GM12891 (cell line): ENCODE data around the gene AEBP1.

Experiments
- POLR2A ChIP-seq: IDR thresholded peaks from 2 replicates; pipeline ENCODE4 v1.6.1; 2011; ENCODE audit warnings: low read depth, low read length, control low read depth
- POLR2AphosphoS5 ChIP-seq: IDR thresholded peaks from 2 replicates; pipeline ENCODE4 v1.6.1; 2011; ENCODE audit warnings: low read depth, low read length, control low read depth

DNA sequence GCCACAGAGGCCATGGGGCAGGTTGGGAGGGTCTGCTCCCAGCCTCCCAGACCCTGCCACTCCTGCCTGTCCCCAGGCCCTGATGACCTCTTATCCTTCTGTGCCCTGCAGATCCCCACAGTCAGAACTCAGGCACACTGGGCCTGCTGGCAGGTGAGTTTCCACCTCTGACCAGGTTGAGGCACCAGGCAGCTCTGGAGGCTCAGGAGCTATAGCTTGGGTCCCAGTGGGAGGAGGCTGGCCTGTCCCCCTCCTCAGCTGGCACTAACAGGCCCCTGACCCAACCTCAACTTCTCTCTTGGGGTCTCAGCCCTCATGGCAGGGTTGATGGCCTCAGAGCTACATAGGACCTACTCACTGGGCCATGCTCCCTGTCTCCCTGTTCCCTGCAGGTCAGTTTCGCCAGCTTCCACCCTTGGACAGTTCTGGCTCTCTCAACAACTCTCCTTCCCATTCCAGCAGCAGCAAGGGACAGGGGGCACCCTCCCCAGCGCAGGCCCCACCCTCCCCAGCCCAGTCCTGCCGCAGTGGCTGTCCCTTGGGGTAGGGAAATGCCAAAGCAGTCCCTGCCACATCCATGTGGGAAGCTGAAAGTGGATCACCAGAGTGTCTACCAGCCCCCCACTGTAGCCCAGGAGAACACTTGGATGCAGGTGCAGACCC lies 2.7 kb upstream of the AEBP1 start:
- TF ChIP-seq POLR2AphosphoS5 (no peak), POLR2A (no peak)
